HG02678 (cell line): ENCODE measurements around the gene AR.
"Not testable (repeated sequence)": the region's sequence is repeated elsewhere in the genome, so short reads cannot be mapped to it uniquely, and the experiment has no call there.

Experiments
- ATAC-seq: cut with Tn5 transposase; IDR thresholded peaks from one replicate; pipeline ENCODE4 v1.9.1; 2021; ENCODE audit warnings: mild to moderate bottlenecking, moderate library complexity; ENCODE audit not compliant: unreplicated experiment

The AR gene

GRCh38 chrX:67622053-67622585 is 78.3 kb downstream of the AR start:
- no peak for ATAC-seq

- no peak for ATAC-seq
These were observed 80.5 kb downstream of the AR start for GRCh38 chrX:67624325-67624724.

GRCh38 chrX:67635424-67635823 is 91.6 kb downstream of the AR start:
- no peak for ATAC-seq

GRCh38 chrX:67636532-67636931 is 92.7 kb downstream of the AR start:
- ATAC-seq, result no peak

GRCh38 chrX:67637293-67637692 is 93.5 kb downstream of the AR start:
- not testable (repeated sequence) for ATAC-seq

- no peak for ATAC-seq
These were observed 104.5 kb downstream of the AR start for GRCh38 chrX:67648361-67648760.

GRCh38 chrX:67651437-67652142 is 107.8 kb downstream of the AR start:
- ATAC-seq, result no peak

GRCh38 chrX:67652543-67652942 is 108.7 kb downstream of the AR start:
- no peak for ATAC-seq

GRCh38 chrX:67654301-67654700 is 110.5 kb downstream of the AR start:
- no peak for ATAC-seq

- ATAC-seq, result no peak
These were observed 121.8 kb downstream of the AR start for GRCh38 chrX:67665583-67665982.

- ATAC-seq, result not testable (repeated sequence)
These were observed 126.9 kb downstream of the AR start for GRCh38 chrX:67670717-67671116.

GRCh38 chrX:67673741-67674274 is 130.0 kb downstream of the AR start:
- no peak for ATAC-seq

GRCh38 chrX:67674741-67675140 is 130.9 kb downstream of the AR start:
- ATAC-seq, result no peak

- ATAC-seq, result no peak
These were observed 140.3 kb downstream of the AR start for GRCh38 chrX:67684136-67684535.

GRCh38 chrX:67692246-67692645 is 148.4 kb downstream of the AR start:
- ATAC-seq, result no peak

GRCh38 chrX:67693928-67694327 is 150.1 kb downstream of the AR start:
- ATAC-seq, result no peak

GRCh38 chrX:67697452-67697851 is 153.6 kb downstream of the AR start:
- no peak for ATAC-seq

GRCh38 chrX:67700602-67701001 is 156.8 kb downstream of the AR start:
- ATAC-seq, result no peak

- no peak for ATAC-seq
These were observed 170.2 kb downstream of the AR start for GRCh38 chrX:67714004-67714403.

- ATAC-seq, result no peak
These were observed 173.8 kb downstream of the AR start for GRCh38 chrX:67717571-67717970.

- no peak for ATAC-seq
These were observed 175.1 kb downstream of the AR start for GRCh38 chrX:67718926-67719325.

- no peak for ATAC-seq
These were observed 176.5 kb downstream of the AR start for GRCh38 chrX:67720344-67720743.

GRCh38 chrX:67721321-67721720 is 177.5 kb downstream of the AR start:
- ATAC-seq, result no peak
